HFF-Myc (cell line): ENCODE measurements around the gene DSE.

Source experiments
- DNase-seq: peaks from one replicate; pipeline ENCODE4 v3.0.0-alpha.2; 2011; ENCODE audit warnings: low read depth; ENCODE audit errors: extremely low read depth
- H3K4me3 ChIP-seq: replicated peaks from 2 replicates; pipeline ENCODE4 v1.5.1; 2011; ENCODE audit warnings: low read depth, mild to moderate bottlenecking, control low read depth, low read length
- CTCF ChIP-seq: IDR thresholded peaks from 2 replicates; pipeline ENCODE4 v1.5.1; 2012; ENCODE audit warnings: mild to moderate bottlenecking, low read depth, low read length, control low read depth; ENCODE audit errors: missing control alignments

DSE gene

GRCh38 chr6:116362276-116362675, 8.5 kb upstream of the DSE start:
- DNase-seq = no peak
- no peak for TF ChIP-seq CTCF
- no peak overlapping the region for H3K4me3 ChIP-seq

- TF ChIP-seq CTCF = no peak
- no peak overlapping the region for H3K4me3 ChIP-seq
- DNase-seq = no peak
Measured at GRCh38 chr6:116363759-116364158, 7.0 kb upstream of the DSE start.

GRCh38 chr6:116364321-116364720, 6.4 kb upstream of the DSE start:
- no peak for TF ChIP-seq CTCF
- H3K4me3 ChIP-seq = no peak overlapping the region
- DNase-seq = no peak

- no peak for DNase-seq
Measured at GRCh38 chr6:116365743-116366142, 5.0 kb upstream of the DSE start.

GRCh38 chr6:116366740-116367275, 3.9 kb upstream of the DSE start:
- TF ChIP-seq CTCF = no peak
- no peak for DNase-seq
- H3K4me3 ChIP-seq = no peak overlapping the region

More at GRCh38 chr6:116365743-116366142, 5.0 kb upstream of the DSE start:
- TF ChIP-seq CTCF = no peak
- no peak overlapping the region for H3K4me3 ChIP-seq

GRCh38 chr6:116369540-116369939, 1.2 kb upstream of the DSE start:
- peak overlapping the region; percentile 80 for H3K4me3 ChIP-seq
- no peak for TF ChIP-seq CTCF
- no peak for DNase-seq
